ENCODE results near the gene HES6. TPM values are rescaled to one million over a fixed set of nuclear protein-coding genes. Genes with fewer than 3 reads are reported as not detected.

HES6 gene
- polyA plus RNA-seq, 1 experiment: 1.7 TPM

DNA sequence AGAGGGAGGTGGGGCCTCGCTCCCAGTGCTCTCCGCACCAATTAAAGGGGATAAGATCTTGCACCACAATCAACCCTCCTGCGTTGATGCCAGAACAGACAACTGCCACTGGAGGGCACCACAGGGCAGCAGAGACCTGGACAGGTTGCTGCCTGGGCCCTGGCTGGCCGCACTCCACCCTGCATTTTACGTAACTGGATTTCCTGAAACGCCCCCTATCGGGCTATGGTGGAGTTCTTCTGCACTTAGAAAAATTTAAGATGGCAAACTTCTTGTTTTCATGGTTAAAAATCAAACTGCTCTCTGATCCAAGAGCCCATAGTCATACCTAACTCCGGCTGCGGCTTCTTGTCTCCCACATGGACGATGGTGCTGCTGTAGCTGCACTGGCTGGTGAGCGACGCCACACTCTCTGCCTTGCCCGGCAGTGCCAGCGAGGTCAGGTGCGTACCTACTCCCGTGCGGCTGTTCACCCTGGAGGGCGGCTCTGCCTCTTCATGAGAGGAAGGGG lies 16.8 kb upstream of the HES6 start:
- Histone ChIP-seq H3K27me3 (ENCODE audit: control insufficient read depth, insufficient read depth, low read length) (no peaks in the 10 kb centered on the region), H3K4me3 (ENCODE audit: low read depth, low read length) (no peak overlapping the region), H3K36me3 (ENCODE audit: control insufficient read depth, insufficient read depth, low read length) (peaks cover 24% of the 10 kb centered on the region)
- CTCF ChIA-PET: interaction anchor here (0.6 to 2.5 kb wide), 5 partner anchors 19 to 398 kb away, joined by 3 to 9 read pairs (median 4); no protein-coding TSS in a partner anchor
- TF ChIP-seq, protein P1, sequence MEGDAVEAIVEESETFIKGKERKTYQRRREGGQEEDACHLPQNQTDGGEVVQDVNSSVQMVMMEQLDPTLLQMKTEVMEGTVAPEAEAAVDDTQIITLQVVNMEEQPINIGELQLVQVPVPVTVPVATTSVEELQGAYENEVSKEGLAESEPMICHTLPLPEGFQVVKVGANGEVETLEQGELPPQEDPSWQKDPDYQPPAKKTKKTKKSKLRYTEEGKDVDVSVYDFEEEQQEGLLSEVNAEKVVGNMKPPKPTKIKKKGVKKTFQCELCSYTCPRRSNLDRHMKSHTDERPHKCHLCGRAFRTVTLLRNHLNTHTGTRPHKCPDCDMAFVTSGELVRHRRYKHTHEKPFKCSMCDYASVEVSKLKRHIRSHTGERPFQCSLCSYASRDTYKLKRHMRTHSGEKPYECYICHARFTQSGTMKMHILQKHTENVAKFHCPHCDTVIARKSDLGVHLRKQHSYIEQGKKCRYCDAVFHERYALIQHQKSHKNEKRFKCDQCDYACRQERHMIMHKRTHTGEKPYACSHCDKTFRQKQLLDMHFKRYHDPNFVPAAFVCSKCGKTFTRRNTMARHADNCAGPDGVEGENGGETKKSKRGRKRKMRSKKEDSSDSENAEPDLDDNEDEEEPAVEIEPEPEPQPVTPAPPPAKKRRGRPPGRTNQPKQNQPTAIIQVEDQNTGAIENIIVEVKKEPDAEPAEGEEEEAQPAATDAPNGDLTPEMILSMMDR (IDR thresholded peaks at IDR 0.05; ENCODE audit: insufficient read depth, low read depth, low read length): peak; percentile 74
- POLR2A ChIA-PET: no interaction called here
- DNase-seq (ENCODE audit: low read depth): peak; percentile 8

DNA sequence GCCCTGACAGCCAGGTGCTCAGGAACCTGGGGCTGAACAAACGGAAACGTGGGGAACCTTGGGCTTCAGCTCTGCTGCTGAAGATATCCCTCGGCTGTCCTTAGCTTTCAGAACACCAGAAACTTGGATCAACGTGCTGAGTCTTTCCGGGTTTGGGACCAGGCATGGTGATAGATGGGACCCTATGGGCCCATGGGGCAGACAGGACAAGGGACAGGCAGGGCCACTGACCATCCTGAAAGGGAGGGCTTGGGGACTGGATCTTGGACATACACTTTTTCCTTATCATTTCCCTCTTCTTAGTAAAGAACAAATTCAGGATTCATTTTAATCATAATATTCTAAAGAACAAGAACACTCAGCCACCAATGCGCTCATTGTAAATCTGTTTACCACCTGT lies 16.3 kb upstream of the HES6 start:
- ChIA-PET CTCF (interaction anchor here (0.6 to 2.5 kb wide), 6 partner anchors 20 to 398 kb away, joined by 3 to 9 read pairs (median 4); no protein-coding TSS in a partner anchor), POLR2A (no interaction called here)
- Histone ChIP-seq H3K4me3 (ENCODE audit: low read depth, low read length) (no peak overlapping the region), H3K27me3 (ENCODE audit: control insufficient read depth, insufficient read depth, low read length) (no peaks in the 10 kb centered on the region), H3K36me3 (ENCODE audit: control insufficient read depth, insufficient read depth, low read length) (peaks cover 23% of the 10 kb centered on the region)
- no peak for DNase-seq (ENCODE audit: low read depth)
- TF ChIP-seq, protein P1 (IDR thresholded peaks at IDR 0.05; ENCODE audit: insufficient read depth, low read depth, low read length): no peak

DNA sequence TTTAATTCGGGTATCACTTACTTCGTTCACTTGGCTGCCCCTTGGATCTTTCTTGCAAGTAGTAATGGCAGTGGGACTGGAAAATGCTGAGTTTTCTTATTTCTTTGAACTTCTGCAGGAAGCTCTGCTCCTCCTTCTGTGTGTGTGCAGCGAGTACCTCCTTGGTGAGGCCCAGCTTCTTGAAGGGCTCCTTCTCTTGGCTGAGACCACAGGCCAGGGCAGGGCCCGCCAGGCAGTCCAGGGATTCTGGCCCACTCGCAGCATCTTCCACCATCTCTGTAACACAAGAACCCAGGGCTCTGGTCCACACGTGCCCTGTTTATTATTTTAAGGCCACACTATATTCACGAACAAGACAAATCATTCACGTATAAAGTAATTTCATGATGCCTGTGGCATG lies 15.8 kb upstream of the HES6 start:
- DNase-seq (ENCODE audit: low read depth): no peak
- Histone ChIP-seq H3K27me3 (ENCODE audit: control insufficient read depth, insufficient read depth, low read length) (no peaks in the 10 kb centered on the region), H3K36me3 (ENCODE audit: control insufficient read depth, insufficient read depth, low read length) (peaks cover 21% of the 10 kb centered on the region), H3K4me3 (ENCODE audit: low read depth, low read length) (no peak overlapping the region)
- TF ChIP-seq, protein P1 (IDR thresholded peaks at IDR 0.05; ENCODE audit: insufficient read depth, low read depth, low read length): no peak
- ChIA-PET POLR2A (no interaction called here), CTCF (interaction anchor here (0.6 to 2.5 kb wide), 8 partner anchors 12 to 397 kb away, joined by 3 to 9 read pairs (median 3); no protein-coding TSS in a partner anchor)

DNA sequence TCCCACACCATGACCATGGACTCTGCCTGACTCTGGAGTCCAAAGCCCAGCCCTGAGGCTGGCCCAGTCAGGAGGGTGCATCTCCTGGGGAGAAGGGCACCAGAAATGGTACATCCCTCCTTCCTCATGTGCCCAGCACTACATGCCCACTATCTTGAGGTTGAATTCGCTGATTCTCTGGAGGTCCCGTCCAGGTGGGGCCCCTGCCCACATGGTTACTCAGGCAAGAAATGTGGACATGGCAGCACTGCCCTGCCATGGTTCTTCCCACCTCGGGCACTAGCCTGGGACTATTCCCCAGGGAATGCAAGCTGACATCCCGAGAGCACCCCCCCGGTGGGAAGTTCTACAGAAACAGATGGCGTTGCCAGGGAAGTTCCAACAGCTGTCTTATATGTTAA lies 15.3 kb upstream of the HES6 start:
- TF ChIP-seq, protein P1 (IDR thresholded peaks at IDR 0.05; ENCODE audit: insufficient read depth, low read depth, low read length): no peak
- no peak for DNase-seq (ENCODE audit: low read depth)
- CTCF ChIA-PET: interaction anchor here (0.7 to 2.5 kb wide), 6 partner anchors 9 to 397 kb away, joined by 3 to 9 read pairs (median 3); no protein-coding TSS in a partner anchor

DNA sequence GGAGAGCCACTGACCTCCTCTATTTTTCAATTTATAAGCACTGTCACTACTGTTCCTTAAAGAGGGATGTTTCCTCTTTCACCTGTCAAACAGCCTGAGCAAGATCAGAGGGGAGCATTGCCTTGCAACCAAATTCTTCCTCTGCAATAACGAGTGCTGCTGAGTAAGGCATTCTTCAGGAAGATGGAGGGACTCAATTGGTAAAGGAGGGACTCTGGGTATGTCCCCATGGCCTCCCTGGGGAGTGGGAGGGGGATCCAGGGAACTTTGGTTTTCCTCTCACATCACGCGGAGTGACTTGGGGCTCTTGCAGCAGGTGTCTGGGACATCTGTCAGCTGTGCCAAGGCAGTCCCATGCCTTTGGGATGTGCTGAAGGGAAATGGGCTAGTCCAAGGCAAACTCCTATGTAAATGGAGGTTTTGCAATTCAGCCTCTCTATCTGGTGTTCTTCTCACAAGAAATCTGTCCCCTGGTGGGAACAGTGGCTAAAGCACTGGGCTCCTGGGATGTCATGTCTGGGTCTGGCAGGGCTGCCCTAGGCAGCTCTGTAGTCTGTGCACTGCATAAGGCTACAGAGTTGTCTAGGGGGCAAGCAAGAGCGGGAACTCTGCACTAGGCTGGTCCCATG lies 14.4 kb upstream of the HES6 start:
- ChIA-PET POLR2A (no interaction called here), CTCF (interaction anchor here (1.2 to 1.4 kb wide), 3 partner anchors 10 to 396 kb away, joined by 3 read pairs; no protein-coding TSS in a partner anchor)
- peaks cover 17% of the 10 kb centered on the region for H3K36me3 ChIP-seq (ENCODE audit: control insufficient read depth, insufficient read depth, low read length)
- no peaks in the 10 kb centered on the region for H3K27me3 ChIP-seq (ENCODE audit: control insufficient read depth, insufficient read depth, low read length)
- TF ChIP-seq, protein P1 (IDR thresholded peaks at IDR 0.05; ENCODE audit: insufficient read depth, low read depth, low read length): no peak
- H3K4me3 ChIP-seq (ENCODE audit: low read depth, low read length): no peak overlapping the region
- DNase-seq (ENCODE audit: low read depth): no peak

More for the DNA sequence above, 15.3 kb upstream of the HES6 start:
- no peaks in the 10 kb centered on the region for H3K27me3 ChIP-seq (ENCODE audit: control insufficient read depth, insufficient read depth, low read length)
- POLR2A ChIA-PET: no interaction called here
- H3K4me3 ChIP-seq (ENCODE audit: low read depth, low read length): no peak overlapping the region
- peaks cover 22% of the 10 kb centered on the region for H3K36me3 ChIP-seq (ENCODE audit: control insufficient read depth, insufficient read depth, low read length)

All from BJ (cell line).